Cardiac muscle cell (in vitro differentiated cells and primary cell): ENCODE measurements around the gene SPZ1. TPM values are rescaled to one million over a fixed set of nuclear protein-coding genes. Genes with fewer than 3 reads are reported as not detected.

Experiments
- DNase-seq, 2 donors: peaks; one replicate each; pipeline versions ENCODE4 v3.0.0 to v3.0.0-alpha.2; 2010 to 2017; ENCODE audit warnings: low read depth in 1 of 2, low spot score in 1 of 2
- H3K27ac ChIP-seq: fragments of 200-600 bp; sonication (generic); 2 replicates; pipeline ENCODE4 v1.5.1; 2016
- H3K27me3 ChIP-seq: fragments of 200-600 bp; sonication (generic); 2 replicates; pipeline ENCODE4 v1.6.0; 2016; ENCODE audit warnings: control low read depth
- H3K36me3 ChIP-seq: fragments of 200-600 bp; sonication (generic); 2 replicates; pipeline ENCODE4 v1.5.1; 2016; ENCODE audit warnings: control low read depth
- H3K4me1 ChIP-seq: fragments of 200-600 bp; sonication (generic); 2 replicates; pipeline ENCODE4 v1.8.1; 2017; ENCODE audit warnings: low read depth, mild to moderate bottlenecking, mixed run types
- H3K4me3 ChIP-seq: fragments of 200-600 bp; sonication (generic); 2 replicates; pipeline ENCODE4 v1.5.1; 2016; ENCODE audit warnings: mild to moderate bottlenecking
- H3K9me3 ChIP-seq: fragments of 200-600 bp; sonication (generic); 2 replicates; pipeline ENCODE4 v1.5.1; 2017; ENCODE audit warnings: low read depth, mild to moderate bottlenecking, control low read depth
- CTCF ChIP-seq: IDR thresholded peaks from 2 replicates; pipeline ENCODE4 v1.5.1; 2012; ENCODE audit warnings: low read depth, mild to moderate bottlenecking, low read length
- polyA plus RNA-seq: library from polyadenylated mRNA; unstranded; fragments of >200 nt; fragmentation: Nextera tagmentation; extraction: Ambion mirVana; gene quantifications from 2 replicates; pipeline ENCODE4 v1.2.1, GENCODE V29; 2016
- total RNA-seq: library from RNA; depleted of rRNA; stranded (reverse); fragments of >200 nt; gene quantifications from 2 replicates; pipeline ENCODE4 v1.2.3, GENCODE V29; 2016

Gene SPZ1
- total and polyA plus RNA-seq, 2 experiments from 2014 or later = not detected

GRCh38 chr5:80355686-80356085 is 35.9 kb downstream of the SPZ1 start:
- H3K4me1 ChIP-seq = no peaks in the 10 kb centered on the region
- H3K27ac ChIP-seq = no peak overlapping the region
- H3K36me3 ChIP-seq = no peaks in the 10 kb centered on the region
- no peaks in the 10 kb centered on the region for H3K27me3 ChIP-seq
- no peak for DNase-seq
- no peaks in the 10 kb centered on the region for H3K9me3 ChIP-seq
- H3K4me3 ChIP-seq = no peak overlapping the region
- TF ChIP-seq CTCF = no peak

GRCh38 chr5:80357671-80358070 is 37.9 kb downstream of the SPZ1 start:
- Histone ChIP-seq H3K4me1 (no peaks in the 10 kb centered on the region), H3K36me3 (no peaks in the 10 kb centered on the region), H3K27me3 (no peaks in the 10 kb centered on the region), H3K27ac (no peak overlapping the region), H3K9me3 (no peaks in the 10 kb centered on the region), H3K4me3 (no peak overlapping the region)
- no peak for DNase-seq
- TF ChIP-seq CTCF = no peak

GRCh38 chr5:80360914-80361444 is 41.2 kb downstream of the SPZ1 start:
- DNase-seq = no peak
- H3K27ac ChIP-seq = no peak overlapping the region
- no peak for TF ChIP-seq CTCF
- no peaks in the 10 kb centered on the region for H3K36me3 ChIP-seq
- H3K9me3 ChIP-seq = no peaks in the 10 kb centered on the region
- H3K27me3 ChIP-seq = no peaks in the 10 kb centered on the region
- no peaks in the 10 kb centered on the region for H3K4me1 ChIP-seq
- H3K4me3 ChIP-seq = no peak overlapping the region

- Histone ChIP-seq H3K4me1 (no peaks in the 10 kb centered on the region), H3K27me3 (no peaks in the 10 kb centered on the region), H3K4me3 (no peak overlapping the region), H3K9me3 (no peaks in the 10 kb centered on the region), H3K27ac (no peak overlapping the region), H3K36me3 (no peaks in the 10 kb centered on the region)
- no peak for TF ChIP-seq CTCF
- no peak for DNase-seq
Observed at GRCh38 chr5:80364892-80365291, 45.1 kb downstream of the SPZ1 start.

- Histone ChIP-seq H3K36me3 (no peaks in the 10 kb centered on the region), H3K9me3 (no peaks in the 10 kb centered on the region), H3K4me1 (no peaks in the 10 kb centered on the region), H3K27ac (no peak overlapping the region), H3K27me3 (no peaks in the 10 kb centered on the region), H3K4me3 (no peak overlapping the region)
- no peak for DNase-seq
- no peak for TF ChIP-seq CTCF
Observed at GRCh38 chr5:80368661-80369480, 49.1 kb downstream of the SPZ1 start.
